SK-N-SH treated with all-trans-retinoic acid at 6 μM for 48 hours (cell line): ENCODE measurements around the gene EXOSC10.

Experiments
- ATAC-seq: fragments of 200-7000 bp; cut with Tn5 transposase; 3 replicates; pipeline ENCODE4 v1.9.1; 2020; ENCODE audit warnings: mild to moderate bottlenecking, moderate library complexity
- ARNTL ChIP-seq: fragments of 450-650 bp; formaldehyde crosslinking; IDR thresholded peaks from 2 replicates; pipeline ENCODE4 v1.5.0; 2020; ENCODE audit warnings: low read depth, mild to moderate bottlenecking, moderate library complexity, borderline replicate concordance
- BACH2 ChIP-seq: fragments of 250-450 bp; sonication (Bioruptor Pico); IDR thresholded peaks from 2 replicates; pipeline ENCODE4 v1.9.0; 2021; ENCODE audit warnings: mild to moderate bottlenecking, borderline replicate concordance
- CREB5 ChIP-seq: fragments of 250-450 bp; sonication (Bioruptor Pico); IDR thresholded peaks from 2 replicates; pipeline ENCODE4 v1.5.1; 2020; ENCODE audit warnings: low read depth, mild to moderate bottlenecking, moderate library complexity
- CSDC2 ChIP-seq: fragments of 250-450 bp; sonication (Bioruptor Pico); IDR thresholded peaks from 2 replicates; pipeline ENCODE4 v1.5.0; 2020; ENCODE audit warnings: mild to moderate bottlenecking, moderate library complexity
- CSRNP3 ChIP-seq: fragments of 250-450 bp; sonication (Bioruptor Pico); IDR thresholded peaks from 2 replicates; pipeline ENCODE4 v1.5.1; 2021; ENCODE audit warnings: mild to moderate bottlenecking, moderate library complexity
- ESRRG ChIP-seq: fragments of 250-450 bp; sonication (Bioruptor Pico); IDR thresholded peaks from 2 replicates; pipeline ENCODE4 v1.6.1; 2021; ENCODE audit warnings: mild to moderate bottlenecking
- GLIS3 ChIP-seq: fragments of 250-450 bp; sonication (Bioruptor Pico); IDR thresholded peaks from 2 replicates; pipeline ENCODE4 v1.5.0; 2020; ENCODE audit warnings: mild to moderate bottlenecking, moderate library complexity
- ISL1 ChIP-seq: fragments of 250-450 bp; sonication (Bioruptor Pico); IDR thresholded peaks from 2 replicates; pipeline ENCODE4 v2.1.2; 2022; ENCODE audit warnings: mild to moderate bottlenecking, moderate library complexity
- OSR1 ChIP-seq: fragments of 250-450 bp; sonication (Bioruptor Pico); IDR thresholded peaks from 2 replicates; pipeline ENCODE4 v1.8.0; 2022; ENCODE audit warnings: moderate library complexity, mild to moderate bottlenecking, inconsistent platforms
- PATZ1 ChIP-seq: fragments of 250-450 bp; sonication (Bioruptor Pico); IDR thresholded peaks from 2 replicates; pipeline ENCODE4 v1.8.0; 2020; ENCODE audit warnings: mild to moderate bottlenecking, moderate library complexity, borderline replicate concordance
- POU6F1 ChIP-seq: fragments of 250-450 bp; sonication (Bioruptor Pico); IDR thresholded peaks from 2 replicates; pipeline ENCODE4 v1.8.0; 2021; ENCODE audit warnings: low read depth, mild to moderate bottlenecking, moderate library complexity, borderline replicate concordance
- PPARA ChIP-seq: fragments of 250-450 bp; sonication (Bioruptor Pico); IDR thresholded peaks from 2 replicates; pipeline ENCODE4 v1.5.0; 2020; ENCODE audit warnings: mild to moderate bottlenecking, borderline replicate concordance
- RARB ChIP-seq: fragments of 250-450 bp; sonication (Bioruptor Pico); IDR thresholded peaks from 2 replicates; pipeline ENCODE4 v1.8.0; 2021; ENCODE audit warnings: mild to moderate bottlenecking, moderate library complexity
- SNAI2 ChIP-seq: fragments of 250-450 bp; sonication (Bioruptor Pico); IDR thresholded peaks from 2 replicates; pipeline ENCODE4 v1.5.0; 2020; ENCODE audit warnings: mild to moderate bottlenecking, moderate library complexity
- TCF4 ChIP-seq: fragments of 250-450 bp; sonication (Bioruptor Pico); IDR thresholded peaks from 2 replicates; pipeline ENCODE4 v1.8.0; 2021; ENCODE audit warnings: mild to moderate bottlenecking, moderate library complexity, borderline replicate concordance
- TOX ChIP-seq: fragments of 250-450 bp; sonication (Bioruptor Pico); IDR thresholded peaks from 2 replicates; pipeline ENCODE4 v1.8.0; 2021; ENCODE audit warnings: mild to moderate bottlenecking, moderate library complexity, borderline replicate concordance
- TSHZ2 ChIP-seq: fragments of 250-450 bp; sonication (Bioruptor Pico); IDR thresholded peaks from 2 replicates; pipeline ENCODE4 v1.5.0; 2020; ENCODE audit warnings: mild to moderate bottlenecking, moderate library complexity
- ZC3H10 ChIP-seq: fragments of 250-450 bp; sonication (Bioruptor Pico); IDR thresholded peaks from 2 replicates; pipeline ENCODE4 v1.5.1; 2021; ENCODE audit warnings: mild to moderate bottlenecking, moderate library complexity
- ZFP3 ChIP-seq: fragments of 250-450 bp; sonication (Bioruptor Pico); IDR thresholded peaks from 2 replicates; pipeline ENCODE4 v1.5.0; 2020; ENCODE audit warnings: mild to moderate bottlenecking, moderate library complexity
- ZFP30 ChIP-seq: fragments of 450-650 bp; formaldehyde crosslinking; IDR thresholded peaks from 2 replicates; pipeline ENCODE4 v1.5.0; 2022; ENCODE audit warnings: mild to moderate bottlenecking, moderate library complexity
- ZNF565 ChIP-seq: fragments of 450-650 bp; formaldehyde crosslinking; conservative IDR thresholded peaks from 2 replicates; pipeline ENCODE4 v1.5.0; 2020; ENCODE audit warnings: low read depth, mild to moderate bottlenecking, moderate library complexity
- ZNF70 ChIP-seq: fragments of 450-650 bp; formaldehyde crosslinking; IDR thresholded peaks from 2 replicates; pipeline ENCODE4 v1.5.0; 2020; ENCODE audit warnings: mild to moderate bottlenecking, moderate library complexity
- ZNF8 ChIP-seq: fragments of 450-650 bp; formaldehyde crosslinking; IDR thresholded peaks from 2 replicates; pipeline ENCODE4 v1.5.0; 2020; ENCODE audit warnings: mild to moderate bottlenecking, moderate library complexity

Gene EXOSC10

GRCh38 chr1:11067716-11068599 is 31.7 kb downstream of the EXOSC10 start:
- ATAC-seq = no peak
- TF ChIP-seq BACH2 (no peak), CREB5 (CRISPR knock-in tag) (no peak), ZFP3 (CRISPR knock-in tag) (no peak), ZFP30 (CRISPR knock-in tag) (no peak), CSRNP3 (CRISPR knock-in tag) (no peak), OSR1 (CRISPR knock-in tag) (no peak), TOX (no peak), ZC3H10 (CRISPR knock-in tag) (no peak), ZNF565 (CRISPR knock-in tag) (no peak), TCF4 (CRISPR knock-in tag) (no peak), RARB (no peak), CSDC2 (no peak), POU6F1 (CRISPR knock-in tag) (no peak), PPARA (CRISPR knock-in tag) (no peak), ZNF70 (no peak), SNAI2 (CRISPR knock-in tag) (no peak), ISL1 (CRISPR knock-in tag) (no peak), TSHZ2 (no peak), ARNTL (CRISPR knock-in tag) (no peak)
- TF ChIP-seq, all 23 proteins: peak for 0

GRCh38 chr1:11065796-11066195 is 33.9 kb downstream of the EXOSC10 start:
- no peak for ATAC-seq
- no peak for TF ChIP-seq RARB
- TF ChIP-seq TSHZ2 = no peak
- no peak for TF ChIP-seq ESRRG (CRISPR knock-in tag)
- TF ChIP-seq GLIS3 (CRISPR knock-in tag) = no peak
- no peak for TF ChIP-seq SNAI2 (CRISPR knock-in tag)
- TF ChIP-seq CSRNP3 (CRISPR knock-in tag) = no peak
- TF ChIP-seq TCF4 (CRISPR knock-in tag) = no peak
- no peak for TF ChIP-seq PATZ1 (CRISPR knock-in tag)
- no peak for TF ChIP-seq ZNF8 (CRISPR knock-in tag)
